ENCODE data around the gene CTTN.

Gene CTTN

GRCh38 chr11:70367071-70367470 lies 31.3 kb upstream of the CTTN start:
- H3K4me1 Mint-ChIP-seq: peaks cover 13% of the 10 kb centered on the region
- H3K27me3 Mint-ChIP-seq: no peaks in the 10 kb centered on the region
- H3K27ac Mint-ChIP-seq: no peak overlapping the region
- no peak overlapping the region for H3K4me3 Mint-ChIP-seq
- peaks cover 21% of the 10 kb centered on the region for H3K36me3 Mint-ChIP-seq
- no peak for ATAC-seq (ENCODE audit: low read depth)
- DNase-seq (ENCODE audit: low spot score in 2 of 2): no peak
- peaks cover 3% of the 10 kb centered on the region for H3K9me3 Mint-ChIP-seq

- Mint-ChIP-seq H3K4me1 (peaks cover 13% of the 10 kb centered on the region), H3K4me3 (no peak overlapping the region), H3K27ac (no peak overlapping the region), H3K36me3 (peaks cover 28% of the 10 kb centered on the region), H3K27me3 (no peaks in the 10 kb centered on the region), H3K9me3 (peaks cover 3% of the 10 kb centered on the region)
- DNase-seq (ENCODE audit: low spot score in 2 of 2): no peak
- ATAC-seq (ENCODE audit: low read depth): no peak
These were observed 29.4 kb upstream of the CTTN start for GRCh38 chr11:70368961-70369360.

- DNase-seq (ENCODE audit: low spot score in 2 of 2) (no peak), ATAC-seq (ENCODE audit: low read depth) (no peak)
- Mint-ChIP-seq H3K36me3 (peaks cover 22% of the 10 kb centered on the region), H3K27me3 (no peaks in the 10 kb centered on the region), H3K4me1 (peaks cover 4% of the 10 kb centered on the region), H3K9me3 (peaks cover 3% of the 10 kb centered on the region), H3K27ac (no peak overlapping the region), H3K4me3 (no peak overlapping the region)
These were observed 27.1 kb upstream of the CTTN start for GRCh38 chr11:70371241-70371640.

- Mint-ChIP-seq H3K4me3 (no peak overlapping the region), H3K27me3 (no peaks in the 10 kb centered on the region), H3K36me3 (peaks cover 25% of the 10 kb centered on the region), H3K4me1 (peaks cover 4% of the 10 kb centered on the region), H3K27ac (no peak overlapping the region), H3K9me3 (peaks cover 3% of the 10 kb centered on the region)
- ATAC-seq (ENCODE audit: low read depth) (no peak), DNase-seq (ENCODE audit: low spot score in 2 of 2) (no peak)
These were observed 26.3 kb upstream of the CTTN start for GRCh38 chr11:70372076-70372475.

GRCh38 chr11:70376621-70377020 lies 21.7 kb upstream of the CTTN start:
- Mint-ChIP-seq H3K4me1 (no peaks in the 10 kb centered on the region), H3K27me3 (no peaks in the 10 kb centered on the region), H3K27ac (no peak overlapping the region), H3K4me3 (no peak overlapping the region), H3K9me3 (no peaks in the 10 kb centered on the region), H3K36me3 (peaks cover 32% of the 10 kb centered on the region)
- no peak for ATAC-seq (ENCODE audit: low read depth)
- DNase-seq (ENCODE audit: low spot score in 2 of 2): no peak

GRCh38 chr11:70377645-70378044 lies 20.7 kb upstream of the CTTN start:
- H3K27ac Mint-ChIP-seq: no peak overlapping the region
- H3K4me3 Mint-ChIP-seq: no peak overlapping the region
- peaks cover 33% of the 10 kb centered on the region for H3K36me3 Mint-ChIP-seq

GRCh38 chr11:70378506-70379134 lies 19.7 kb upstream of the CTTN start:
- Mint-ChIP-seq H3K27ac (no peak overlapping the region), H3K36me3 (peaks cover 27% of the 10 kb centered on the region), H3K4me3 (no peak overlapping the region), H3K4me1 (no peaks in the 10 kb centered on the region), H3K27me3 (no peaks in the 10 kb centered on the region), H3K9me3 (no peaks in the 10 kb centered on the region)
- ATAC-seq (ENCODE audit: low read depth) (no peak), DNase-seq (ENCODE audit: low spot score in 2 of 2) (no peak)

More at GRCh38 chr11:70377645-70378044, 20.7 kb upstream of the CTTN start:
- Mint-ChIP-seq H3K9me3 (no peaks in the 10 kb centered on the region), H3K27me3 (no peaks in the 10 kb centered on the region), H3K4me1 (no peaks in the 10 kb centered on the region)
- ATAC-seq (ENCODE audit: low read depth) (no peak), DNase-seq (ENCODE audit: low spot score in 2 of 2) (no peak)

- Mint-ChIP-seq H3K27ac (no peak overlapping the region), H3K9me3 (no peaks in the 10 kb centered on the region), H3K27me3 (no peaks in the 10 kb centered on the region), H3K36me3 (peaks cover 35% of the 10 kb centered on the region), H3K4me3 (no peak overlapping the region), H3K4me1 (no peaks in the 10 kb centered on the region)
- no peak for ATAC-seq (ENCODE audit: low read depth)
- no peak for DNase-seq (ENCODE audit: low spot score in 2 of 2)
These were observed 17.0 kb upstream of the CTTN start for GRCh38 chr11:70381350-70381749.

GRCh38 chr11:70381872-70382861 lies 16.2 kb upstream of the CTTN start:
- no peak for ATAC-seq (ENCODE audit: low read depth)
- no peak overlapping the region for H3K4me3 Mint-ChIP-seq
- H3K27me3 Mint-ChIP-seq: no peaks in the 10 kb centered on the region
- no peak for DNase-seq (ENCODE audit: low spot score in 2 of 2)
- H3K9me3 Mint-ChIP-seq: no peaks in the 10 kb centered on the region
- H3K36me3 Mint-ChIP-seq: peaks cover 30% of the 10 kb centered on the region
- H3K27ac Mint-ChIP-seq: no peak overlapping the region
- no peaks in the 10 kb centered on the region for H3K4me1 Mint-ChIP-seq

GRCh38 chr11:70383664-70384565 lies 14.4 kb upstream of the CTTN start:
- peaks cover 21% of the 10 kb centered on the region for H3K36me3 Mint-ChIP-seq
- no peaks in the 10 kb centered on the region for H3K27me3 Mint-ChIP-seq
- no peak overlapping the region for H3K4me3 Mint-ChIP-seq
- DNase-seq (ENCODE audit: low spot score in 2 of 2): no peak
- no peak overlapping the region for H3K27ac Mint-ChIP-seq
- no peaks in the 10 kb centered on the region for H3K4me1 Mint-ChIP-seq
- ATAC-seq (ENCODE audit: low read depth): no peak
- peaks cover 2% of the 10 kb centered on the region for H3K9me3 Mint-ChIP-seq

GRCh38 chr11:70384566-70385152 lies 13.7 kb upstream of the CTTN start:
- Mint-ChIP-seq H3K4me1 (no peaks in the 10 kb centered on the region), H3K36me3 (peaks cover 21% of the 10 kb centered on the region), H3K4me3 (no peak overlapping the region), H3K27me3 (no peaks in the 10 kb centered on the region), H3K27ac (no peak overlapping the region), H3K9me3 (peaks cover 2% of the 10 kb centered on the region)
- no peak for ATAC-seq (ENCODE audit: low read depth)
- no peak for DNase-seq (ENCODE audit: low spot score in 2 of 2)

GRCh38 chr11:70387564-70387963 lies 10.8 kb upstream of the CTTN start:
- H3K4me3 Mint-ChIP-seq: no peak overlapping the region
- peaks cover 8% of the 10 kb centered on the region for H3K27me3 Mint-ChIP-seq
- H3K9me3 Mint-ChIP-seq: peaks cover 2% of the 10 kb centered on the region

GRCh38 chr11:70389201-70389600 lies 9.1 kb upstream of the CTTN start:
- no peaks in the 10 kb centered on the region for H3K4me1 Mint-ChIP-seq
- peaks cover 9% of the 10 kb centered on the region for H3K36me3 Mint-ChIP-seq
- no peak overlapping the region for H3K4me3 Mint-ChIP-seq
- H3K9me3 Mint-ChIP-seq: peaks cover 2% of the 10 kb centered on the region
- no peak for ATAC-seq (ENCODE audit: low read depth)
- peaks cover 17% of the 10 kb centered on the region for H3K27me3 Mint-ChIP-seq
- no peak for DNase-seq (ENCODE audit: low spot score in 2 of 2)
- no peak overlapping the region for H3K27ac Mint-ChIP-seq

More at GRCh38 chr11:70387564-70387963, 10.8 kb upstream of the CTTN start:
- H3K36me3 Mint-ChIP-seq: peaks cover 13% of the 10 kb centered on the region
- H3K27ac Mint-ChIP-seq: no peak overlapping the region
- DNase-seq (ENCODE audit: low spot score in 2 of 2) (no peak), ATAC-seq (ENCODE audit: low read depth) (no peak)
- no peaks in the 10 kb centered on the region for H3K4me1 Mint-ChIP-seq
